ENCODE measurements around the gene FCN2. TPM values are rescaled to one million over a fixed set of nuclear protein-coding genes. Genes with fewer than 3 reads are reported as not detected.
"Not testable (repeated sequence)": the region's sequence is repeated elsewhere in the genome, so short reads cannot be mapped to it uniquely, and the experiment has no call there.

The FCN2 gene
- polyA plus RNA-seq, 1 donor, result 0.16 TPM

DNA sequence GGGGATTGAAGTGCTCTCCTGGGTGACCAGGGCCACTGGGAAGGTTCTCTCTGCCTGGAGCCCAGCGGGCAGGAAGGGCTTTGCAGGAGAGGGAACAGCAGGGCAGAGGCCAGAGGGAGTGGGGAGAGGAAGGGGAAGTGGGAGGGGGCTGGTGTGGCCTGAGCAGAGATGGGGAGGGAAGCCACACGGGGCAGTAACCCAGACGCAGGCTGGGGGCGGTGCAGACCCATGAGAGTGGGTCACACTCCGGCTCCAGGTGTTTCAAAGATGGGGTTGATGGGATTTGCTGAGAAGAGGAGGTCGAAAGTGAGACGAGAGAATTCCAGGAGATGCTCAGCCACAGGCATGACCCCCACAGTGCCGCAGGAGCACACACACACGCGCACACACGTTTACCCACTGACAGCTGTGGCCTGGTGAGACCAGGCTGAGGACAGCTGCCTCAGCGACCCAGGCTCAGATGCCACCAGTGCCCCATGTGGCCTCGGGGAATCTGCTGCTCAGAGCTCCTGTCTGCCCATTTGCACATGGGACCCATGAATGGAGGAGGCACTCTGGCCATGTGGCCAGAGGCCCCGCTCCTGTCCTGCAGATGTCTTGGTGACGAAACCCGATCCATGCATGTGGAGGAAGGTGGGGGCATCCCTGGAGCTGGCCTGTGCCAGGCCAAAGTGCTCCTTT lies 32.7 kb upstream of the FCN2 start:
- no peak for DNase-seq (ENCODE audit: low read depth)

DNA sequence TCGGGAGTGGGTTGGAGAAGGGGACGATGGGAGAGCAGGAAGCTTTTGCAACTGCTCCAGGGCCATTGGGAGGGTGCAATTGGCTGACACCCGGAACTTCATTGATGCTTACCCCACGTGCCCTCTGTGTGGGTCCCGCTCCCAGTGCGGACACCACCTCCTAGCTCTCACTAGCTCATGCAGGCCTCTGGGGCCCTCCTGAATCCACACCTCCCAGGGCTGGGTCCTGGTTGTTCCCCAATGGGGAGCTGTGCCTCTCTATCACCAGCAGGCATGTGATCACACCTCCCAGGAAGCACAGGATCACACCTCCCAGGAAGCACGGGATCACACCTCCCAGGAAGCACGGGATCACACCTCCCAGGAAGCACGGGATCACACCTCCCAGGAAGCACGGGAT lies 32.1 kb upstream of the FCN2 start:
- DNase-seq (ENCODE audit: low read depth), result no peak

DNA sequence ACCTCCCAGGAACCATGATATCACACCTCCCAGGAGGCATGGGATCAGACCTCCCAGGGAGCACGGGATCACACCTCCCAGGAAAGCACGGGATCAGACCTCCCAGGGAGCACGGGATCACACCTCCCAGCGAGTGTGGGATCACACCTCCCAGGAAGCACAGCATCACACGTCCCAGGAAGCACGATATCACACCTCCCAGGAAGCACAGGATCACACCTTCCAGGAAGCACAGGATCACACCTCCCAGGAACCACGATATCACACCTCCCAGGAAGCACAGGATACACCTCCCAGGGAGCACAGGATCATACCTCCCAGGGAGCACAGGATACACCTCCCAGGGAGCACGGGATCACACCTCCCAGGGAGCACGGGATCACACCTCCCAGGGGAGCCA lies 30.0 kb upstream of the FCN2 start:
- no peak for DNase-seq (ENCODE audit: low read depth)

DNA sequence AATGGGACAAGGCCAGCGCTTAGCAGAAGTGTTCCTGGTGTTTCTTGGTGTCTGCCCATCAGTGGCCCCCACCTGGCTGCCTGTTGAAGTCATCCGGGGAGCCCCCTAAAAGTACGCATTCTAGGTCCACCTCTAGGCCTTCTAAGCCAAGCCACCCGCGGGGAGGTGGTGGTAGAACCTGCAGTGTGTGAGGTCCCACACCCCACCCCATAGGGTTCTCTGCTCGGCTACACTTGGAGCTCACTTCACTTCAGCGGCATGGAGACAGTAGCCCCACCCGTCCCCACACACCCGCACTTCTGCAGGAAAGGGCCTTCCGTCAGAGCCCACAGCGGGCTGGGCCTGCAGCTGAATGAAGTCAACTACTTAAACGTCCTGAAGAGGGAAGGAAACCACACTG lies 29.6 kb upstream of the FCN2 start:
- no peak for DNase-seq (ENCODE audit: low read depth)

DNA sequence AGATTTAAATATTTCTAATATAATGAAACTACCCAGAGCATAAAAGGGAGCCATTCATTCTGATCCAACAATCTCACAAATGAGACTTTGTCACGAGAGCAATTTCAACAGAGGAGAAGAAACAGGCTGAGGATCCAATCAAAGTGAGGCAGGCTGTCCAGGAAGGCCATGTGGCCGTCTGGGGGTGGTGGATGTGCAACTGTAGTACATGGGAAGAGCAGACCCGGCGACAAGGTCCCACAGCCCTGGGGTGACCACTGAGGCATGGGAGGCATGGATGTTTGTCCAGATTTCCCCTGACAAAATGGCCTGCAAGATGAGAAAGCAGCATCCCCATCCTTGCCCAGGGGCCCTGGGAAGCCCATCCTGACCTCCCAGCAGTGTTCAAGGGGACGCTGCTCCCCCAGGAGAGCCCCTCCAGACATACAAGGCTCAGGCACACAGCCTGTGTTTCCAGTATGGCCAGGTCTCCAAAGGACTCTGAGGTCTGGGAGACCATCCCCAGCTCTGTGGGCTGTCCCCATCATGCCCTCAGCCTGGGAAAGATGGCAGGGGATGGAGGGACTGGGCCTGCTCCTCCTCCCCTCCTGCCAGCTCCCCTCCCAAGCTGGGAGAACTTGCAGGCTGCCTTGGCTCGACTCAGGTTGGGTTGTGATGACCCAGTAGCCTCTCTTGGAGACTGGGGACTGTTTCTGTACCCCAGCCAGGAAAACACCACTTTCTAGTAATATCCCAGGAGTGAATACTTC lies 27.5 kb upstream of the FCN2 start:
- DNase-seq (ENCODE audit: low read depth), result no peak

DNA sequence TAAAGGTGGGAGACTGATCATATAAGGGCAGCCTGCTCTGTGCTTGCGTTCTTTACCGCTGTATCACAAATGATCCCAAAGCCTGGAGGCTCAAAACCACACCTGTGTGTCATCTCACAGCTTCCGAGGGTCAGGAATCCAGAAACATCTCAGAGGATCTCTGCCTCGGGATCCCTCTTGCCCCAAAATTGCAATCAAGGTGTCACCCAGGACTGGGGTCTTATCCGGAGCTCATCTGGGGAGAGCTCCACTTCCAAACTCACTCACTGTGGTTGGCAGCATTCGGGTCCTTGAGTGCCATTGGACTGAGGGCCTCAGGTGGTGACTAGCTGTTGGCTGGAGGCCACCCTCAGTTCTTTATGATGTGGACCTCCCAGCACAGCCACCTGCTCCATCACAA lies 26.7 kb upstream of the FCN2 start:
- no peak for DNase-seq (ENCODE audit: low read depth)

DNA sequence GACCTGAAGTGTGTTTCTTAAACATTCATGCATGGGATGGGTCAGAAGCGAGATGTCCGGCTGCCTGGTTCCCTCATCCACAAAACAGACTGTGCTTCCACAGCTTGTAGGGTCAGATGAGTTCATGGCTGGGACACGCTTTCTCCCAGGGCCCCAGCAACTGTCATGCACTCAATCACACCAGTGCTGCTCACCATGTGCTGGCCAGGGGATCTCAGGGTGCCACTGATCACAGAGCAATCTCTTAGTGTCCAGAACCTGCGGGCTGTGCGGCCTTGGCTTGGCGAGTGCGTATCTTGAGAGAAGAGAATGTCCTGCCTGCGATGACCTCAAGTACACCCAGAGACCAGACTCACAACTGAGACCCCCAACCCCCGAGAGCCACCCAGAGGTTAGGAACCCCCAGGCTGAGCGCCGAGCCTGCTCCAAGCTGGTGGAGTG lies 26.0 kb upstream of the FCN2 start:
- DNase-seq (ENCODE audit: low read depth), result no peak

DNA sequence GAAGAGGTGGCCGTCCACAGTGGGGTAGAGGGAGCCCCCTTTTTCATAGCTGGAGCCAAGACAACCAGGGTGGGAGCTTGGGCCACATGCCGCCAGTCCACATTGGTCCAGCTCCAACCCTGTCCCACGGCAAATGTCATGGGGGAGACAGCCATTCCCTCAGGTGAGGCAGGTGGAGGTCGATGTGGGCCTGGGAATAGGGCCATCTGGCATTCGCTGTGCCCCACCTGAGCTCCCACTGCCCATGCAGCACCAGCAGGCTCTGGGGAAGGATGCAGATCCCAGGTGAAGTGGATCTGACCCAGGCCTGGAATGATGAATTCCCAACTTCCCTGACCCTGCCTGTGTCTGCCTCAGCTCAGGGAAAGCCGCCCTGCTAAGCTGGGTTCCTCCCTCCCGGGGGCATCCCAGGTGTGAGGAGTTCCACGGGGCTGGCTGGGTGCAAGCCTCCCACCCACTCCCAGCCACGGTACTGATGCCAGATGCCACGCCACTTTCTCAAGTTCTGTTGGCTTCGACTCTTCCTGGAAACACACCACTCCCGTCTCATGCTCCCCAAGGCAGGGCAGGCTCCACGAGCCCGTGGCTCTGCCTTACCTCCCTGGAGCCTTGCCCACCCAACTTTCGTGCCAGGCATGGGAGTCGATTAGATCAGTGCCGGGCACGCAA lies 25.2 kb upstream of the FCN2 start:
- DNase-seq (ENCODE audit: low read depth), result no peak

DNA sequence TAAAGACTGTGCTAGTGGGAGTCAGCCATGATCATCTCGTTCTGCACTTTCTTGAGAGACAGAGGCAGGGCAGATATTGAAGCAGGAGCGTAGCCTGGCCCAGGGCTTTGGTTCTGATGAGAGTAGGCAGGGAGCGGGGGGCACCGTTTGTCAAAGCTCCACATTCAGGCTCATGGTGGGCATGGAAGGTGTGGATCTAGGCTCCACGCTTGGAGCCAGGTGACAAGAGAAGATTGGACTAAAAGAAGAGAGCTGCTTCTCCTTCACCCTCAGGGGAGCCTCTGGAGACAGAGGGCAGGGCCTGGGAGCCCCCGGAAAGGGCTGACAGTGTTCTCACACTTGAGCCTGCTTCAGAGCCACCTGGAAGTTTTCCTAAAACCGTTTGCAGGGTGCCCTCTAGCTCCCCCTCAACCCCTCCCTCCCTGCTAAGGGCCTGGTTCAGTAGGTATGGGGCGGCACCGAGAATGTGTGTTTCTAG lies 24.7 kb upstream of the FCN2 start:
- DNase-seq (ENCODE audit: low read depth), result no peak

DNA sequence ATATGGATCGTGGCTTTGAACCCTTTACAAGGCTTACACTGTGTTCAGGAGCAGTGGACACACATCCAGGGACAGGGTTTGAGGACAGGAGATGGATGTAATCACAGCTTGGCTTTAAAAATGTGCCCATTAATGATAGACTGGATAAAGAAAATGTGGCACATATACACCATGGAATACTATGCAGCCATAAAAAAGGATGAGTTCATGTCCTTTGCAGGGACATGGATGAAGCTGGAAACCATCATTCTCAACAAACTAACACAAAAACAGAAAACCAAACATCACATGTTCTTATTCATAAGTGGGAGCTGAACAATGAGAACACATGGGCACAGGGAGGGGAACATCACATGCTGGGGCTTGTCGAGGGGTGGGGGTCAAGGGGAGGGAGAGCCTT lies 23.2 kb upstream of the FCN2 start:
- DNase-seq (ENCODE audit: low read depth), result not testable (repeated sequence)

DNA sequence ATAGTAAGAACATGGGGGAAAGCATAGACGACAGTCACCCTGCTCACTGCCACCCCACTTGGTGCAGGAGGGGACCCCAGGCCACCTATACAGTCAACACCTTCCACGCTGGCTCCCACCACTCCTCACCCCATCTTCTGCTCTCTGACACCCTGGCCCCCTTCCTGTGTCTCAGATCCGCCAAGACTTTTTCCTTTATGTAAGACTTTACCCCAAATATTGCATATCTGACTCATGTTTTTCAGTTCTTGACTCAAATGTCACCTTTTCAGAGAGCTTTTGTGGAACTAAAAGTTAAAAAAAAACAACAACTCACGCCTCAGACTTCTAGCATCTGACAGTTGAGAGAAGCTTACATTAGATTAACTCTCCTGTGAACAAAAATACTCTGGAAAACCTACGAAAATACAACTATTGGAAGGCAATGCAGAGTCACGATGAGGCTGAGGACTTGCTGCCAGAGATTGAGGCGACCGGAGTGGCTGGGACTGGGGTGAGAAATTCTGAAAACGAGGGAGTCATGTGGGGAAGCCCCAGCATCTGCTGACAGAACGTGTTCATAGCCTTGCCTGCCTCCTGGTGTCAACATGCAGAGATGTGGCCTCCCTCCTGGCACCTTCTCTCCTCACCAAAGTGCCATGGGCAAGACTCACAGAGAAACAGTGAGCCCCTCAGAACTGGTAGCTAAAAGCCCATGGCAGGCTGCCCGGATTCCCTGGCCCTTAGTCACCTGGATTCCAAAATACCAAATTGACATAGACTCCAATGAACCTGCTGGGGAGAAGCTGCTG lies 22.4 kb upstream of the FCN2 start:
- no peak for DNase-seq (ENCODE audit: low read depth)

DNA sequence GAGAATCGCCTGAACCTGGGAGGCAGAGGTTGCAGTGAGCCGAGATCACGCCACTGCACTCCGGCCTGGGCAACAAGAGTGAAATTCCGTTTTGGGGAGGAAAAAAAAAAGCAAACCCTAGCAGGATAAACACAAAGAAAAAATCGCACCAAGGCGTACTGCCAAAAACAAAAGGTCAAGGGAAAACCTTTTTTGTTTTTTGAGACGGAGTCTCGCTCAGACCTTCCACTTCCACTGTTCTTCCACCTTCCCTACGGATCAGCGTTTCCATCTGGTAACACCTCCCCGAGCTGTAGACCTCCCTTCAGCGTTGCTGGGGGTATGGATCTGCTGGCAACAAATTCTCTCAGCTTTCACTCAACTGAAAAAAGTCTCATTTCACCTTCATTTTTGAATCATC lies 20.1 kb upstream of the FCN2 start:
- no peak for DNase-seq (ENCODE audit: low read depth)

DNA sequence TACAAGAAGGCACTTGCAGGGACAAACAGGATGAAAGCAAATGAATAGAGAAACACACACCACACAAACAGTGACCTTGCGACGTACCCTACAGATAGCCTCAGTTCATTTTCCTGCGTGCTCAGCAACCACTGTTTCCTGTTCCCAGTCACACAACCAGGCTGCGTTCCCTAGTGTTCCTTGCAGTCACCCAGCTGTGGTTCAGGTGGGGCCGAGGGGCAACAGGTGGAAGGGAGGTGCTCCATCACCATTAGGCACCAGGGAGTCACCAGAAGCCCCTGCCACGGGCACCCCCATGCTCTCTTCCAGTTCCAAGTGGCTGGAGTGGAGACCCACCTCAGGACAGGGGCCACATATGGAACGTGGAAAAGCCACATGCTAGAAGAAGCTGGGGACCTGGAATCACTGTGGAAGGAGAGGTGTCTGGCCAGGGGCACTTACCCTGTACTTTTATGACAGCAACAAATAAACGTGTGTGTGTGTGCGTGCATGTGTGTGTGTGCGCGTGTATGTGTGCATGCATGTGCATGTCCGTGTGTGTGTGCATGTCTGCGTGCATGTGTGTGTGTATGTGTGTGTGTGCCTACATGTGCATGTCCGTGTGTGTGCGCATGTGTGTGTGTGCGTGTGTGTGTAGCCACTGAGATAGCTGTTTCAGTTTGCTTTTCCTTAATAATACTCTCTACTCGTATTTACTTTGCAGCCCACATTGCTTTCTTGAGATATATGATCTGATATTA lies 18.8 kb upstream of the FCN2 start:
- no peak for DNase-seq (ENCODE audit: low read depth)

DNA sequence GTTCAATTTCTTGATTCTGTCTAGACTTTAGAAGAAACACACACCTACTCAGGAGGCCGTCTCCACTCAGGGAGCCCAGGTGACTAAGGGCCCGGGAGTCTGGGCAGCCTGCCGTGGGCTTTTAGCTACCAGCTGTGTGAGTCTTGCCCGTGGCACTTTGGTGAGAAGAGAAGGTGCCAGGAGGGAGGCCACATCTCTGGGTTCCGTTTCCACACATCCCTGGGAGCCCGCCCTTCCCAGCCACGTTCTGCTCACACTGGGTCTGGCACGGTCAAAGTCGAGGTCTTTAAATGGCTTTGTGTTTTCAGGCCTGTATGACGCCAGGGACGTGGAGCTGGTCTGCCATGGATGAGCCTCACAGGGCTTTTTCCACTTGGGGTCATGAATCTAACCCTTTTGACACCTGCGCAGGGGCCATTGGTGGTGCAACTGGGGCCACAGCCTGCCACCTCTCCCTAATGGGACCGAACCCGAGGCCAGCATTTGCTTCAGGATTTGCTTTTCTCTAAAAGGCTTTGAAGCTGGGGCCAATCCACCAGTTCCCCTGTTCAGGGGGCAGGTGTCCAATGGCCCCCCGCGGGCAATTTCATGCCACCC lies 17.2 kb upstream of the FCN2 start:
- DNase-seq (ENCODE audit: low read depth), result no peak

DNA sequence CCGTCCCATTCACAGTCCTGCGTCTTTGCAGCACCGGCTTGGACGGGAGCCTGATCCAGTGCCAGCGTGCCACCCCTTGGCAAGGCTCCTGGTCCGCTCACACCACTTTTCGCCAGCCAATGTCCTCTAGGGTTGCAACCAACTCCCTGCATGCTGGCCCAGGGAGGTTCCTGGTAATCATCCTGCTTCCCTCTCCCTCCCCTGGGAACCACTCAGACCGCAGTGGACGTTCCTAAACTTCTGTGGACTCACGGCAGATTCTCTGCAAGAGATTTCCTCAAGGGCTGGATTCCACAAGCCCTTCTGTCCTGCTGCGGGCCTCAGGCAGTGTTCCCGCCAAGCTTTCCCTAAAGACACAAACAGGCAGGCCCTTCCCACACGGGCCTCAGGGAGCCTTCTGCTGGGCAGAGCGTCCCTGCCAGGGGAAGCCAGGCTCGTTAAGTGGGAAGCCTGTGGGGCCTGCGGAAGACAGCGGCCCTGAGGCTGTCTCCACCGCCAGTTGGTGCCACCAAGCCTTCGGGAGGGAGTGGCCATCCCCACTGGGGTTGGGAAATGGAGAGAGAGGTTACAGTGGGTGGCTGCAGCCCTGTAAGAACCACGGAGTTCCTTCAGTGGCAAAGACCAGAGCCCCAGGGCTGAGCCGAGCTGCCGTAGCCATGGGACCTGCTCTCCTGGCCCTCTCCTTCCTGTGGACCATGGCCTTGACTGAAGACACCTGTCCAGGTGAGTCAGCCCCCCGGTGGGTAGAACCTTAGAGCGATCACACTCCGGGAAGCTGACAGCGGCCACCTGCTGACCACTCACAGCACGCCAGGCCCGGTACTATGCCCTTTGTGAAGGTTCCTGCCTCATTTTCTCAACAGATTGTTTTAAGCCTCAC lies 16.4 kb upstream of the FCN2 start:
- no peak for DNase-seq (ENCODE audit: low read depth)

DNA sequence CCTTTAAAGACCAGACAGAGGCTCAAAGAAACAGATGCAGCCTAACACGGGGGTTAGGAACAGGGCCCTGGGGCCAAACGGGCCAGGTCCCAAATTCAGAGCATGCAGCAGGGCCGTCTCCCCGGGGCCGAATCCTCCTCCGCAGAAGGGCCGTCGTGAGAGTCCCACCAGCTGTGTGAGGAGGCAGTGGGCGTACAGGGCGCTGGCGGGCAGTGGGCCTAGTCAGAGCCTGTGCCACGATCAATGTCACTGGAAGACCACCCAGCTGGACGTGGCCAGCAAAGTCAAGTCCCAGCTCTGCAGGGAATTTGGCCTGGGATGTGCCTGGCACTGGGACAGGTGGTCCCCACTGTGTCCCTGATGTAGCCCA lies 15.8 kb upstream of the FCN2 start:
- DNase-seq (ENCODE audit: low read depth), result no peak

DNA sequence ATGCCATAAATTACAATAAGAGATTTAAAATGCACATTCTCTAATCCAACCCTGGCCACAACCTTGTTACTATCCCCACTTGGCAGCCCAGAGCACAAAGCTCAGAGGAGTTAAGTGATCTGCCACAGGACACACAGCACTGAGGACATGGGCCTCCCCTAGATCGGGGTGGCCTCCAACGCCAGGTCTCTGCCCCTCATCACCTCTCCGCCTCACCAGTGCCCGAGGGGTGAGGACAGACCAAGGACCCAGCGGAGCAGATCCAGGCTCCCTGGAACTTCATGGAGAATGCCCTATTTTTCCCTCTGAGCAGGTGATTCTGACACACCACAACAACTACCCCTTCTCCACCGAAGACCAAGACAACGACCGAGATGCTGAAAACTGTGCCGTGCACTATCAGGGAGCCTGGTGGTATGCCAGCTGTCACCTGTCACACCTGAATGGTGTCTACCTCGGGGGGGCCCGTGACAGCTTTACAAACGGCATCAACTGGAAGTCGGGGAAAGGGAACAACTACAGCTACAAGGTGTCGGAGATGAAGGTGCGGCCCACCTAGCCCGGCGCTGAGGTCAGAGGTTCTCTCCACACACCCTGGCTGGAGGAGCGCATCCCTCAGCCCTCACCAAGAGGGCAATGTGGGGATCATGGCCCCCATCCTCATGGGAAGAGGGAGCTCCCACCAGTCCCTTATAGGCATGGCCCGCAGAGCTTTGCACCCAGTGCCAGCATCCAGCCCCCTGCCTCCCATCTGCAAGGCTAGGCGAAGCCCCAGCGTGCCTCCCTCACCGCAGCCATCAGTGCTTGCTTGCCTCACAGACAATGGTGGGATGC lies 12.5 kb upstream of the FCN2 start:
- DNase-seq (ENCODE audit: low read depth), result no peak

DNA sequence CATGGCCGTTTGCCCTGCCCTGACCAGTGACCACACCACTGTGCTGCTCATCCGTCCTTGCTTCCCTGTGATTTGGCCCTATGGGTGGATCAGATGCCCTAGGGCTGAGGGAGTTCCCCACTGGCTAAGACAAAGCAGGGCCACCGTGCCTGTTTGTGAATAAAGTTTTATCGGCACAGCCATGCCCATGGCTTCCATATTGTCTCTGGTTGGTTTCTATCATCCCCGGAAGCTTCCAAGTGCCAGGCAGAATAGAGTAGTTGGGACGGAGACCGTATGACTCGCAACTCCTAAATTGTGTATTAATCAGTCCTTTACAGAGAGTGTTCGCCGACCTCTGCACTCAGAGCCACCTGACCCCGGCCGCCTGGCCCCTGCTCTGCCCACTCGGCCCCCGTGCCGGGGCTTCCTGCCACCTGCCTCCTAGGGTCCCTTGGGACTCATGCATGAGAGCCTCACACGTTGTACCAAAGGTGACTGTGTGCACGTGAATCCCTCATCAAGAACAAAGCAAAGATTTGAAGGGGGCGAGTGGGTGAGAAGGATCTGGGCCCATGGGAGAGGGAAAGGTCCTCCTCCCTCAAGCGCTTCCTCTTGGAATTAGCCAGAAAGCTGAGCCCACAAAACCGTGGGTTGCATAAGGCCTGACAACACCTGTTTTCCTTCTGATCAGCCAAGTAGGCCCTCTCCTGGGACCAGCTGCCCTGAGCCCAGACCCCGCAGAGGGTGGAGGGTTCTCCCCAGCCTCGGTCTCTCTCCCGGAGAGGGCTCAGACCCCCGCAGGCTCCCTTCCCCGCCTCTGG lies 11.7 kb upstream of the FCN2 start:
- no peak for DNase-seq (ENCODE audit: low read depth)

All from forelimb muscle (tissue), 1 donor.